Liver (tissue), 9 donors: Measurements from ENCODE around the gene ZBTB47. TPM values are rescaled to one million over a fixed set of nuclear protein-coding genes. Genes with fewer than 3 reads are reported as not detected.

Experiments used
- DNase-seq: peaks from one replicate; pipeline ENCODE4 v3.0.0-alpha.2; 2017; ENCODE audit warnings: low spot score
- H3K27ac ChIP-seq, 2 donors: one replicate each; pipeline ENCODE4 v1.7.0; 2013; ENCODE audit warnings: inconsistent platforms in 2 of 2, low read length in 2 of 2, control low read depth in 1 of 2, low read depth in 1 of 2, mild to moderate bottlenecking in 1 of 2
- H3K27me3 ChIP-seq, 4 donors: one replicate each; pipeline versions ENCODE4 v1.6.1 to v1.7.0; 2013; ENCODE audit warnings: low read length in 3 of 4, inconsistent platforms in 1 of 4, mild to moderate bottlenecking in 1 of 4, moderate library complexity in 1 of 4; ENCODE audit not compliant: control insufficient read depth in 4 of 4, insufficient read depth in 4 of 4
- H3K36me3 ChIP-seq, 4 donors: one replicate each; pipeline versions ENCODE4 v1.6.1 to v1.7.0; 2013; ENCODE audit warnings: low read length in 3 of 4, mild to moderate bottlenecking in 3 of 4, low read depth in 1 of 4, moderate library complexity in 1 of 4; ENCODE audit not compliant: control insufficient read depth in 4 of 4, insufficient read depth in 3 of 4
- H3K4me1 ChIP-seq, 4 donors: one replicate each; pipeline versions ENCODE4 v1.6.1 to v1.7.0; 2013; ENCODE audit warnings: low read length in 3 of 4, mild to moderate bottlenecking in 3 of 4, moderate library complexity in 1 of 4; ENCODE audit not compliant: control insufficient read depth in 4 of 4, insufficient read depth in 4 of 4
- H3K4me3 ChIP-seq, 3 donors: one replicate each; pipeline versions ENCODE4 v1.6.1 to v1.7.0; 2013; ENCODE audit warnings: low read length in 3 of 3, control low read depth in 1 of 3, low read depth in 1 of 3, mild to moderate bottlenecking in 1 of 3
- H3K9ac ChIP-seq, 2 donors: one replicate each; pipeline ENCODE4 v1.7.0; 2013; ENCODE audit warnings: low read length in 2 of 2, mild to moderate bottlenecking in 2 of 2, moderate library complexity in 2 of 2, control low read depth in 1 of 2, low read depth in 1 of 2
- H3K9me3 ChIP-seq, 4 donors: one replicate each; pipeline versions ENCODE4 v1.6.1 to v1.7.0; 2013; ENCODE audit warnings: low read length in 3 of 4; ENCODE audit not compliant: control insufficient read depth in 4 of 4
- ATF3 ChIP-seq: IDR thresholded peaks from 2 replicates; pipeline ENCODE4 v1.6.1; 2016; ENCODE audit warnings: antibody characterized with exemption
- CTCF ChIP-seq: fragments of 150-350 bp; IDR thresholded peaks from 2 replicates; pipeline ENCODE4 v1.5.1; 2017; ENCODE audit warnings: improper control_type of control experiment, low read depth, low read length; ENCODE audit not compliant: missing input control
- EGR1 ChIP-seq, 2 donors: IDR thresholded peaks; 2 replicates each; pipeline ENCODE4 v1.6.1; 2016 to 2018; ENCODE audit warnings: antibody characterized with exemption in 2 of 2, low read depth in 2 of 2
- FOXA1 ChIP-seq: IDR thresholded peaks from 2 replicates; pipeline ENCODE4 v1.6.1; 2016; ENCODE audit warnings: antibody characterized with exemption
- GABPA ChIP-seq, 2 donors: IDR thresholded peaks in 1 of 2; conservative IDR thresholded peaks in 1 of 2; 2 replicates each; pipeline ENCODE4 v1.6.1; 2016; ENCODE audit warnings: antibody characterized with exemption in 2 of 2, mild to moderate bottlenecking in 1 of 2, moderate library complexity in 1 of 2
- HNF4A ChIP-seq, 2 donors: conservative IDR thresholded peaks; 2 replicates each; pipeline ENCODE4 v1.6.1; 2016; ENCODE audit warnings: antibody characterized with exemption in 2 of 2, mild to moderate bottlenecking in 2 of 2
- JUND ChIP-seq, 2 donors: IDR thresholded peaks; 2 replicates each; pipeline ENCODE4 v1.6.1; 2016; ENCODE audit warnings: antibody characterized with exemption in 2 of 2
- MAX ChIP-seq: IDR thresholded peaks from 2 replicates; pipeline ENCODE4 v1.6.1; 2016; ENCODE audit warnings: antibody characterized with exemption
- NR2F2 ChIP-seq: IDR thresholded peaks from 2 replicates; pipeline ENCODE4 v1.6.1; 2016; ENCODE audit warnings: antibody characterized with exemption
- REST ChIP-seq: IDR thresholded peaks from 2 replicates; pipeline ENCODE4 v1.6.1; 2016; ENCODE audit warnings: antibody characterized with exemption, mild to moderate bottlenecking
- SP1 ChIP-seq: IDR thresholded peaks from 2 replicates; pipeline ENCODE4 v1.6.1; 2018; ENCODE audit warnings: antibody characterized with exemption, mild to moderate bottlenecking
- TAF1 ChIP-seq: conservative IDR thresholded peaks from 2 replicates; pipeline ENCODE4 v1.6.1; 2016; ENCODE audit warnings: antibody characterized with exemption, mild to moderate bottlenecking
- YY1 ChIP-seq: IDR thresholded peaks from 2 replicates; pipeline ENCODE4 v1.6.1; 2016; ENCODE audit warnings: antibody characterized with exemption, mild to moderate bottlenecking
- ZBTB33 ChIP-seq: IDR thresholded peaks from 2 replicates; pipeline ENCODE4 v1.6.1; 2016; ENCODE audit warnings: antibody characterized with exemption
- WGBS: extraction: QIAGEN DNeasy Blood & Tissue Kit; methylation state at CpG from one replicate; pipeline ENCODE4 v1.1.7; 2013; 5-methylcytosine and 5-hydroxymethylcytosine counted together
- polyA plus RNA-seq, 2 donors: library from polyadenylated mRNA; stranded (reverse) in 1 of 2; unstranded in 1 of 2; fragments of 200-250 nt in 1 of 2; fragments of >200 nt in 1 of 2; fragmentation: Nextera tagmentation in 1 of 2; extraction: Ambion mirVana in 1 of 2; gene quantifications; one replicate each; pipeline versions ENCODE4 v1.2.1 to v1.2.3, GENCODE V29; 2013 to 2015
- total RNA-seq, 2 donors: library from RNA; depleted of rRNA; stranded (reverse); fragments of >200 nt; gene quantifications; one replicate each; pipeline ENCODE4 v1.2.3, GENCODE V29; 2014
- donor health status: healthy.
- donor health status: healthy.
- donor health status: healthy.
- donor health status: healthy.
- donor health status: healthy.

The ZBTB47 gene
- total and polyA plus RNA-seq, 4 donors: 0.42 to 7.4 (median 4.2) TPM

GRCh38 chr3:42662037-42662812 lies 8.7 kb downstream of the ZBTB47 start:
- Histone ChIP-seq H3K36me3 (peaks cover 0 to 4% (median 1%) of the 10 kb centered on the region in 4 donors), H3K4me3 (no peak overlapping the region), H3K27ac (no peak overlapping the region), H3K9ac (no peak overlapping the region), H3K9me3 (no peaks in the 10 kb centered on the region), H3K4me1 (no peaks in the 10 kb centered on the region), H3K27me3 (no peaks in the 10 kb centered on the region)
- WGBS: 93% methylated on average over 7 of the region's 7 CpGs
- DNase-seq: no peak
- TF ChIP-seq ATF3: no peak
- no peak for TF ChIP-seq CTCF
- no peak for TF ChIP-seq SP1
- TF ChIP-seq MAX: no peak

- peaks cover 0 to 4% (median 1%) of the 10 kb centered on the region in 4 donors for H3K36me3 ChIP-seq
- H3K9ac ChIP-seq: no peak overlapping the region
- H3K9me3 ChIP-seq: no peaks in the 10 kb centered on the region
- no peak overlapping the region for H3K4me3 ChIP-seq
- no peaks in the 10 kb centered on the region for H3K27me3 ChIP-seq
- no peak for TF ChIP-seq FOXA1
- TF ChIP-seq HNF4A (conservative IDR thresholded peaks at IDR 0.05): no peak
- no peak for TF ChIP-seq ZBTB33
- no peak for TF ChIP-seq NR2F2
- TF ChIP-seq JUND (IDR thresholded peaks at IDR 0.05): no peak
- H3K4me1 ChIP-seq: no peaks in the 10 kb centered on the region
- no peak for DNase-seq
- WGBS: 94% methylated on average over 12 of the region's 12 CpGs
- no peak overlapping the region for H3K27ac ChIP-seq
Measured at GRCh38 chr3:42662813-42663535, 9.5 kb downstream of the ZBTB47 start.

- no peak overlapping the region for H3K9ac ChIP-seq
- H3K27me3 ChIP-seq: no peaks in the 10 kb centered on the region
- no peaks in the 10 kb centered on the region for H3K4me1 ChIP-seq
- DNase-seq: no peak
- no peaks in the 10 kb centered on the region for H3K36me3 ChIP-seq
- H3K9me3 ChIP-seq: peaks cover 0 to 1% (median 0%) of the 10 kb centered on the region in 4 donors
- WGBS: 91% methylated on average over 38 of the region's 38 CpGs
- H3K4me3 ChIP-seq: no peak overlapping the region
- no peak overlapping the region for H3K27ac ChIP-seq
- TF ChIP-seq TAF1: no peak
- TF ChIP-seq REST: no peak
- TF ChIP-seq ZBTB33: no peak
- no peak for TF ChIP-seq GABPA (IDR thresholded peaks at IDR 0.05 in 1 of 2, conservative IDR thresholded peaks at IDR 0.05 in 1 of 2)
- no peak for TF ChIP-seq FOXA1
- no peak for TF ChIP-seq YY1
- no peak for TF ChIP-seq EGR1 (IDR thresholded peaks at IDR 0.05; ENCODE audit: low read depth in 2 of 2)
Measured at GRCh38 chr3:42663581-42664437, 10.3 kb downstream of the ZBTB47 start.
